HG03354 (cell line): ENCODE measurements around the gene SH2D3A.

Experiments
- ATAC-seq: cut with Tn5 transposase; IDR thresholded peaks from one replicate; pipeline ENCODE4 v1.9.1; 2021; ENCODE audit warnings: mild to moderate bottlenecking; ENCODE audit not compliant: unreplicated experiment, poor library complexity, severe bottlenecking

Gene SH2D3A

DNA sequence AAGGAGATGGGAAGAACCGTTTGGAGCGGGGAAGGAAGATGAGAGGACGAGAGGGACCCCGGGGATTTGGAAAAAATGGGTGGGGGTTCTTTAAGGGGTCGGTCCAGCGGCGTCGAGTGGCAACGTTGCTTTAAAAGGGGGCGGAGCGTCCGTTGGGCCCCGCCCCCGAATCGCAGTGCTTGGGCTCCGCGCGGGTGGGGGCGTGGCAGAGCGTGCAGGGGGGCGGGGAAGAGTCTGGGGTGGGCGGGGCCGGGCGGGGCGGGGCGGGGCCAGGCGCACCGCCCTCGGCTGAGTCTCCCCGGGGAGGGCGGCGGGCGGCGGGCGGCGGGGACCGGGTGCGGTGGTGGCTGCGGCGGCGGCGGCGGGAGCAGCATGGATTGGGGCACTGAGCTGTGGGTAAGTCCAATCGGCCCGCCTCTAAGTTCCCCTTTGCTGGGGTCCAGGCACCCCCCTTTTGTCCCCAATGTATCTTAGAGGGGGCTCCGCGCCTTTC is 27.8 kb downstream of the SH2D3A start, which contains the start of gene TRIP10:
Gene TRIP10, plus strand, starts transcription at position 291 of the 493 bp plus-strand sequence. Its CDS starts 82 bp downstream, at position 373.
- no peak for ATAC-seq

- no peak for ATAC-seq
Measured at GRCh38 chr19:6738787-6739389, 28.3 kb downstream of the SH2D3A start.

- no peak for ATAC-seq
Measured at GRCh38 chr19:6737873-6738786, 29.1 kb downstream of the SH2D3A start.

GRCh38 chr19:6737284-6737872 is 29.9 kb downstream of the SH2D3A start, which contains the start of gene GPR108:
Gene GPR108 (minus strand): TSS chr19:6737580. CDS start chr19:6737576, 4 bp downstream.
- peak; percentile 64 for ATAC-seq

DNA sequence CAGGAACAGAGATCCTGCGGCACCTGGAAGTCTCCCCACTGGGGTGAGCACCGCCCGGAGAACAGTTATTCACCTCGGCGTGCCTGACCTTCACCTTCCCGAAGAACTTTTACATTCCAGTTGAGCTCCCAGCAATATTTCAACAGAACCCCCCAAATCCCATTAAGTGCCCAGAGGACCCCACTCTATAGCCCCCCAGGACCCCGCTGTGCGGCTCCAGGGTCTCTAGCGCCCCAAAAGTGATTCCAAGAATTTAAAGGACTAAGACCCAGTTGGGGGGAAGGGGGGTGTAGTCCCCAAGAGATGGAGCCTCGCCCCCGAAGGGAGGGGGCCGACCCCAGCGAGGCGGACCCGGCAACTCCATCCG is 30.3 kb downstream of the SH2D3A start:
- ATAC-seq = no peak

GRCh38 chr19:6736169-6736916 is 30.9 kb downstream of the SH2D3A start:
- no peak for ATAC-seq

DNA sequence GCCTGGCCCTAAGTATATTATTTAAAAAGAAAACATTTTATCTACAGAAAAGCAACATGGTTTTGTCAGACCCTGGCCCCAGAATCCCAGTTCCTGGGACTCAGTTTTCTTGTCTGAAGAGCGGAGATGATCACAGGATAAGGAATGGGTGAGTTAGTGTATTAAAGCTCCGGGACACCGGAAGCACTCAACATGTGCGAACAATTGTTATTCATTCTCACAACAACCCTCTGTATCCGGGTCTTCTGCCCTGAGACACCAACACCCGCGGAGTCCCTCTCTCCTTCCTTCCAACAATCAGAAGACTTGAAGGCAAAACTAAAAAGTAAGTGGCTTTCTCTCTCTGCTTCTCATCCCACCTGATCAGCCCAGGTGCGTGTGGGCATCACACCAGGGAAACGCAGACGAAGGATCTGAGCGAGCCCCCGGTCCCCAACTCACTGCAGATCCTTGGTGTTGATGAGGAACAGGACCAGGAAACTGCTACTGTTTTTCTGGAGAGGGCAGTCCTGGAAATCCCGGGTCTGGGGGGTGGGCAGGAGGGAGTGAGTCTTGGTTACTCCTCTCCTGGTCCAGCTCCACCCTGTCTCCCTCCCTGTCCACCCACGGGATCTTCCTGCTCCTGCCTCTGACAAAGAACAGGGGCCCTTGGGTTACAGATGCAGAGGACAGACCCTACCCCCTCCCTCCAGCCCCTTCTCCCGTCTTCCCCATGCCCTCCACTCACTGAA is 31.9 kb downstream of the SH2D3A start:
- ATAC-seq = no peak

GRCh38 chr19:6734096-6734696 is 33.0 kb downstream of the SH2D3A start:
- no peak for ATAC-seq

DNA sequence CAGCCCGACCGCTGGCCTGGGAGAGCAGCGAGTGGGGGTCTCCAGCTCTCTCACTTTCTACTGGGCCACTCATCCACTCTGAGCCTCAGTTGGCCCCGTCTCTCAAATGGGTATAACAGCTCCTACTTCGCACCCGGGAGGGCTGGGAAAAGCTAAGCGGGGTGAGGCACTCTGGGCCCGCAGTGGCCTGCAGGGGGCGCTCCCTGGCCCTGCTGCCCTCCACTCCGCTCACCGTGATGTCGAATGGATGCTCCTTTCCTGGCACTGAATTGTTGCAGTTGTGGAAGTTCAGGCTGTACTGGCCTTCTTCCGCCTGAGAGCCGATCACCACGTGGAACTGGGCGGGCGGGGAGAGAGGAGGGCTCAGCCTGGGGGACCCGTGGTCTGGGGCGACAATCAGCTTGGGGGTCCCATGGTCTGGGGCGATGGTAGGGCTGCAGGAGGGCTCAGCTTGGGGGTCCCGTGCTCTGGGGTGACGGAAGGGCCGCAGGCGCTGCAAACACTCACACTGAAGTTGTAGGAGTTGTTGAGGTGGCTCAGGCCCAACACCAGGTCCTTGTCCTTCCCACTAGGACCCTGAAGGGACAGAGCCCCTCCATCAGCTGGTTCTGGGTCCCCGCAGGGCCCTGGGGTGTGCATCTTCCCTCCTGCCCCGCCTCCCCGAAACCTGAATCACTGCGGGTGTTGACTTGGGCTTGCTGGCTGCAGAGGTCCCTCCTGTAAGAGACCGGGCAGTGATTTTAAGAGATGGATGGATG is 33.7 kb downstream of the SH2D3A start:
- no peak for ATAC-seq

GRCh38 chr19:6732803-6733337 is 34.4 kb downstream of the SH2D3A start:
- no peak for ATAC-seq

GRCh38 chr19:6731822-6732221 is 35.4 kb downstream of the SH2D3A start:
- no peak for ATAC-seq

- ATAC-seq = no peak
Measured at GRCh38 chr19:6730941-6731670, 36.1 kb downstream of the SH2D3A start.

DNA sequence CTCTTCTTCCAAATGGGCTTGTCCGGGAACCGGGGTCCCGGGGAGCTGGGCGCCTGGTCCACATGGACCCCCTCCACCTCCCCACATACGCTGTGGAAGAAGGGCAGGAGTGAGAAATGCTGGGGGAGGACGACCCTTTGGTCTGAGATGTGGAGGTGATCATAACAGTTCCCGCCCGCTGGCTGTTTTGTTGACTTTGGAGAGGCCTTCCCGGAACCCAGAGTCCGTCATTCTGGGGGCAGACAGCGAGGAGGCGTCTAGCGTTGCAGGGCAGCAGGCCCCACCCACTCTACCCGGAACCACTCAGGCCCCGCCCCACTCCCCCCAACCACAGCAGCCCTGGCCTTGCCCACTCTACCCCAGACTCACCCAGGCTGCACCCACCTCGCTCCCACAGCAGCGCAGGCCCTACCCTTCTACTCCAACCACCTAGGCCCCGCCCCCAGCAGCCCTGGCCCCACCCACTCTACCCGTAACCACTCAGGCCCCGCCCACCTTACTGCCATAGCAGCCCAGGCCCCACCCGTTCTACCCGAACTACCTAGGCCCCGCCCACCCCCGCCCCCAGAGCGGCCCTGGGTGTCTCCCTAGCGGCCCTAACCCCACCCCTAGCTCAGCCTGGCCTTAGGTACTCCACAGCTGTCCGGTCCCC is 37.0 kb downstream of the SH2D3A start:
- ATAC-seq = no peak

- no peak for ATAC-seq
Measured at GRCh38 chr19:6729573-6730152, 37.6 kb downstream of the SH2D3A start.

- no peak for ATAC-seq
Measured at GRCh38 chr19:6728346-6728745, 38.9 kb downstream of the SH2D3A start.

DNA sequence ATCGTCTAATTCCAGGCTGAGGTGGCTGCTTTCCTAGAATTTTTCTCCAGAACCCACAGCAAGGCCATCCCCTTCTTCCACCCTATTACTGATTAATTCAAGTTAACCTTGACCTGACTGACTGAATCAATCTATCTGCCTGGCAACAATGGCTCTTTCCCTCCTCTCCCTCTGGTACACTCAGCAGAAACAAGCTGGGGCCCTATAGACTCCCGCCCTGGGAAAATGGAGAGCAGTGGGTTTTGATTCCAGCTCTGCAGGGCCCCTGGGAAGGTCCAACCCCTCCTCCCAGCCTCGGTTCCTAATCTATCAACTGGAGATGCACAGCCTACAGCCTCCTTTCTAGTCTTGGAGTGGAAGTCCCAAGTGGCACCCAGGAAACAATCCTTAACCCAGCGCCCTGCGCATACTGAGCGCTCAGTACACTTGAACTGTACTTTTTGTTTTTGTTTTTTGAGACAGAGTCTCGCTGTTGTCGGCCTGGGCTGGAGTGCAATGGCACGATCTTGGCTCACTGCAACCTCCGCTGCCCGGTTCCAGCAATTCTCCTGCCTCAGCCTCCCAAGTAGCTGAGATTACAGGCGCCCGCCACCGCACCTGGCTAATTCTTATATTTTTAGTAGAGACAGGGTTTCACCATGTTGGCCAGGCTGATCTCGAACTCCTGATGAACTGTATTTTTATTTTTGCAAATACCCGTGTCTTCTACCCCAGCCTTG is 41.6 kb downstream of the SH2D3A start:
- no peak for ATAC-seq
